T-helper 17 cell (primary cell): ENCODE results near the gene IFITM10. TPM values are rescaled to one million over a fixed set of nuclear protein-coding genes. Genes with fewer than 3 reads are reported as not detected.

Source experiments
- ATAC-seq: fragments of 150-1000 bp; cut with Tn5 transposase; 2 replicates; pipeline ENCODE4 v1.10.0; 2021; ENCODE audit warnings: mild to moderate bottlenecking, moderate library complexity
- DNase-seq, 3 donors: peaks; one replicate each; pipeline versions ENCODE4 v3.0.0 to v3.0.0-alpha.2; 2020 to 2021
- H3K9me3 ChIP-seq: one replicate; pipeline ENCODE4 v1.7.0; 2013; ENCODE audit warnings: low read length, mild to moderate bottlenecking; ENCODE audit not compliant: control insufficient read depth, poor library complexity, severe bottlenecking
- H3K27ac Mint-ChIP-seq: one replicate; pipeline ENCODE4 v1.8.0; 2022; ENCODE audit warnings: mild to moderate bottlenecking, moderate library complexity, mixed read lengths
- H3K27me3 Mint-ChIP-seq: one replicate; pipeline ENCODE4 v1.8.0; 2022; ENCODE audit warnings: mixed read lengths
- H3K36me3 Mint-ChIP-seq: one replicate; pipeline ENCODE4 v1.8.0; 2022; ENCODE audit warnings: low read depth, mixed read lengths
- H3K4me1 Mint-ChIP-seq: one replicate; pipeline ENCODE4 v1.8.0; 2022; ENCODE audit warnings: mild to moderate bottlenecking, mixed read lengths
- H3K4me3 Mint-ChIP-seq: one replicate; pipeline ENCODE4 v1.8.0; 2022; ENCODE audit warnings: mild to moderate bottlenecking, moderate library complexity, mixed read lengths
- total RNA-seq, 4 donors: library from RNA in 2 of 4; stranded (reverse) in 2 of 4; gene quantifications; one replicate each; pipeline ENCODE4 v1.2.3 and lab custom pipeline; 2022 to 2026

IFITM10 gene
- total RNA-seq, 2 donors from 2014 or later: 0.78 to 0.90 TPM

- ATAC-seq: no peak
- H3K4me3 Mint-ChIP-seq: no peak overlapping the region
These were observed 43.6 kb downstream of the IFITM10 start for GRCh38 chr11:1706634-1707400.

GRCh38 chr11:1705126-1706052 lies 45.0 kb downstream of the IFITM10 start:
- no peaks in the 10 kb centered on the region for H3K36me3 Mint-ChIP-seq

More at GRCh38 chr11:1706634-1707400, 43.6 kb downstream of the IFITM10 start:
- DNase-seq: no peak
- Mint-ChIP-seq H3K27me3 (peaks cover 49% of the 10 kb centered on the region), H3K27ac (peak overlapping the region; percentile 29), H3K4me1 (peaks cover 11% of the 10 kb centered on the region), H3K36me3 (no peaks in the 10 kb centered on the region)
- H3K9me3 ChIP-seq: no peaks in the 10 kb centered on the region

GRCh38 chr11:1703146-1703545 lies 47.2 kb downstream of the IFITM10 start:
- ATAC-seq: no peak
- H3K27me3 Mint-ChIP-seq: peaks cover 54% of the 10 kb centered on the region
- no peak for DNase-seq
- no peak overlapping the region for H3K4me3 Mint-ChIP-seq
- peaks cover 11% of the 10 kb centered on the region for H3K4me1 Mint-ChIP-seq
- no peak overlapping the region for H3K27ac Mint-ChIP-seq
- no peaks in the 10 kb centered on the region for H3K36me3 Mint-ChIP-seq
- H3K9me3 ChIP-seq: no peaks in the 10 kb centered on the region

More at GRCh38 chr11:1705126-1706052, 45.0 kb downstream of the IFITM10 start:
- no peak overlapping the region for H3K27ac Mint-ChIP-seq
- H3K4me1 Mint-ChIP-seq: peaks cover 11% of the 10 kb centered on the region
- no peaks in the 10 kb centered on the region for H3K9me3 ChIP-seq
- ATAC-seq (peak; percentile 42), DNase-seq (no peak)
- no peak overlapping the region for H3K4me3 Mint-ChIP-seq
- peaks cover 51% of the 10 kb centered on the region for H3K27me3 Mint-ChIP-seq

GRCh38 chr11:1702506-1702905 lies 47.9 kb downstream of the IFITM10 start:
- Mint-ChIP-seq H3K27ac (no peak overlapping the region), H3K4me3 (no peak overlapping the region), H3K36me3 (no peaks in the 10 kb centered on the region), H3K4me1 (peaks cover 11% of the 10 kb centered on the region), H3K27me3 (peaks cover 57% of the 10 kb centered on the region)
- ATAC-seq (no peak), DNase-seq (no peak)
- no peaks in the 10 kb centered on the region for H3K9me3 ChIP-seq

GRCh38 chr11:1701091-1701807 lies 49.1 kb downstream of the IFITM10 start:
- ATAC-seq: no peak
- Mint-ChIP-seq H3K4me1 (peaks cover 10% of the 10 kb centered on the region), H3K36me3 (no peaks in the 10 kb centered on the region), H3K4me3 (no peak overlapping the region), H3K27ac (no peak overlapping the region), H3K27me3 (peaks cover 50% of the 10 kb centered on the region)
- DNase-seq: no peak
- no peaks in the 10 kb centered on the region for H3K9me3 ChIP-seq

- H3K4me3 Mint-ChIP-seq: no peak overlapping the region
- H3K9me3 ChIP-seq: no peaks in the 10 kb centered on the region
- DNase-seq (no peak), ATAC-seq (no peak)
- H3K27me3 Mint-ChIP-seq: peaks cover 57% of the 10 kb centered on the region
- H3K27ac Mint-ChIP-seq: no peak overlapping the region
- peaks cover 2% of the 10 kb centered on the region for H3K36me3 Mint-ChIP-seq
- peaks cover 4% of the 10 kb centered on the region for H3K4me1 Mint-ChIP-seq
These were observed 50.6 kb downstream of the IFITM10 start for GRCh38 chr11:1699771-1700170.

- Mint-ChIP-seq H3K27ac (no peak within 1 kb of the TSS), H3K4me3 (peak within 1 kb of the TSS; percentile 80)
These were observed 53.5 kb downstream of the IFITM10 start, which contains the start of gene KRTAP5-6 for GRCh38 chr11:1696608-1697570. Gene KRTAP5-6, plus strand, starts transcription at chr11:1697195. Its CDS starts 51 bp downstream, at chr11:1697246.

GRCh38 chr11:1695548-1696108 lies 54.8 kb downstream of the IFITM10 start:
- Mint-ChIP-seq H3K27ac (no peak overlapping the region), H3K27me3 (peaks cover 60% of the 10 kb centered on the region), H3K4me3 (peak overlapping the region; percentile 80), H3K4me1 (peaks cover 11% of the 10 kb centered on the region), H3K36me3 (peaks cover 2% of the 10 kb centered on the region)
- DNase-seq (no peak), ATAC-seq (no peak)
- H3K9me3 ChIP-seq: no peaks in the 10 kb centered on the region

More at GRCh38 chr11:1696608-1697570, 53.5 kb downstream of the IFITM10 start, which contains the start of gene KRTAP5-6:
- H3K27me3 Mint-ChIP-seq: peaks cover 58% of the 10 kb centered on the region
- no peak for DNase-seq
- H3K9me3 ChIP-seq: no peaks in the 10 kb centered on the region
- H3K36me3 Mint-ChIP-seq: peaks cover 2% of the 10 kb centered on the region
- H3K4me1 Mint-ChIP-seq: peaks cover 11% of the 10 kb centered on the region
- ATAC-seq: no peak

GRCh38 chr11:1694846-1695547 lies 55.4 kb downstream of the IFITM10 start:
- ATAC-seq (no peak), DNase-seq (no peak)
- Mint-ChIP-seq H3K36me3 (peaks cover 2% of the 10 kb centered on the region), H3K4me3 (peak overlapping the region; percentile 21), H3K27me3 (peaks cover 59% of the 10 kb centered on the region), H3K27ac (no peak overlapping the region), H3K4me1 (peaks cover 11% of the 10 kb centered on the region)
- no peaks in the 10 kb centered on the region for H3K9me3 ChIP-seq

- peaks cover 2% of the 10 kb centered on the region for H3K36me3 Mint-ChIP-seq
- no peak overlapping the region for H3K27ac Mint-ChIP-seq
- DNase-seq (peak; percentile 62 to 76 (median 75)), ATAC-seq (peak; percentile 87)
- no peaks in the 10 kb centered on the region for H3K9me3 ChIP-seq
- H3K4me1 Mint-ChIP-seq: peaks cover 11% of the 10 kb centered on the region
- peak overlapping the region; percentile 25 for H3K4me3 Mint-ChIP-seq
- H3K27me3 Mint-ChIP-seq: peaks cover 59% of the 10 kb centered on the region
These were observed 56.1 kb downstream of the IFITM10 start for GRCh38 chr11:1694064-1694845.
